Left ventricle myocardium superior (tissue), 1 donor: Measurements from ENCODE around the gene ZNF775. TPM values are rescaled to one million over a fixed set of nuclear protein-coding genes. Genes with fewer than 3 reads are reported as not detected.
A peak's percentile ranks its signal among the peaks of the same experiment; 100 is the strongest.

ENCODE experiments used
- ATAC-seq: fragments of 200-7000 bp; cut with Tn5 transposase; one replicate; pipeline ENCODE4 v1.9.1; 2020; ENCODE audit warnings: mild to moderate bottlenecking, moderate library complexity
- DNase-seq: peaks from one replicate; pipeline ENCODE4 v3.0.0-alpha.2; 2020
- intact Hi-C: fragments of 100-400 bp; cut with micrococcal nuclease; formaldehyde crosslinking; loops from one replicate; pipeline ENCODE4 v1.11.0; 2022
- total RNA-seq: library from RNA; stranded (reverse); fragmentation: NEBNext Ultra II Directional; extraction: Animal tissue kit (Norgen Biotek cat#: 25700); gene quantifications from one replicate; pipeline ENCODE4 v1.2.1, GENCODE V29; 2021
- donor health status: DM: no; HTN: yes; CAD: no; lungs with severe emphysema.

Gene ZNF775
- total RNA-seq, 1 donor from 2014 or later: 3.0 TPM

DNA sequence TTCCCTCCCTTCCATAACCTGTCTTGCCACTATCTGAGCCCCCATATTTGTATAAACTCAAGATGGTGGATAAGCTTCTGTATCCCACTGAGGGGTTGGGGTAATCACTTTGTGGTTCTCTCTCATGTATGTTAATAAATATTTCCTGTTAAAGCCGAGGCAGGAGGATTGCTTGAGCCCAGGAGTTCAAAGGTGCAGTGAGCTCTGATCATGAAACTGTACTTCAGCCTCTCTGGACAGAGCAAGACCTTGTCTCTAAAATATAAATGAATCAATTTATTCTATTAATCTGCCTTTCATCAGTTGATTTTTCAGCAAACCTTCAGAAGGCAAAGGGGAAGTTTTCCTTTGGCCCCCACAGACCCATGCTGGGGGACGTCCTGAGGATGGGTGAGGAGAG is 35.9 kb upstream of the ZNF775 start:
- no peak for DNase-seq
- ATAC-seq: no peak
- intact Hi-C loops: no loop called here

DNA sequence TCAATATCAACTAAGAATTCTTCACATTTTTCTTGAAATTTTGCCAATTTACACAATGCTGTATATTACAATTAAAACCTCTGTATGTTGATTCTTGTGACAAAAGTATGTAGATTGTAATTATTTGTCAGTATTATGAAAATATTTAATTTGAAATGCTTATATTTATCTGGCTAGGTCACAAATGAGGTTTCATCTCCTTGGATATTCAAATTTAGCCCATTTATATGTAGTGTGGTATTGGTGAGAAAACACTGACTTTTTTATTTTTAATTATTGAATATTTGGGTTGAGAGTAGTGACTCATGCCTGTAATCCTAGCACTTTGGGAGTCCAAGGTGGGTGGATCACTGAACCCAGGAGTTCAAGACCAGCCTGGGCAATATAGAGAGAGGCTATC is 34.8 kb upstream of the ZNF775 start:
- intact Hi-C loops: no loop called here
- ATAC-seq (no peak), DNase-seq (no peak)

DNA sequence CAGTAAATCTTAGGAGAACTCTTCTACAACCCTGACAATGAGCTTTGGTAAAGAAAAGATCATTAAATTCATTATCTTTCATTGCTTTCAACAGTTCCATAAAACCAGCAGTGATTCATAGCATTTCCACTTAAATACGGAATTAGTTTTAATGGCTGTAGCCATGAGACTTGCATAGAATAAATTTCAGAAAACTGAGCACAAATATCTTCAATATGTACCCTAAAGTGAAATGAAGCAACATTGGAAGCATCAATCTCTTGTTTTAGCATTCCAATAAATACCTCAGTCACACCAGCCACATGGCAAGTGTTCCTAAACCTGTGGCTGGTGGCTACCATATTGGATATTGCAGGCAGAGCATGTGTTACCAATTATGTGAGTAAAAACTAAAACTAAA is 34.1 kb upstream of the ZNF775 start:
- ATAC-seq (no peak), DNase-seq (no peak)
- intact Hi-C loops: no loop called here

DNA sequence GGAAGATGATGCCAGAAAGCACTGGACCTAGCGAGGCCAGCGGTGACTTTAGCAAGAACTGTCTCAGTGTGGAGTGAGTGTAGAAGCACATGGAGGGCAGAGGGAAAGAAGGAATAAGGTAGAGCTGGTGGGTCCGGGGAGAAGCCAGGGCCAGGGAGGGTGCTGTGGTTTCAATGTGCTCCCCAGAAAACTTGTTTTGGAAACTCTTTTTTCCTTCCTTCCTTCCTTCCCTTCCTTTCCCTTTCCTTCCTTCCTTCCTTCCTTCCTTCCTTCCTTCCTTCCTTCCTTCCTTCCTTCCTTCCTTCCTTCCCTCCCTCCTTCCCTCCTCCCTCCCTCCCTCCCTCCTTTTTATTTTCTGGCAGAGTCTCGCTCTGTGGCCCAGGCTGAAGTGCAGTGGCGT is 32.2 kb upstream of the ZNF775 start:
- intact Hi-C loops: no loop called here
- no peak for DNase-seq
- no peak for ATAC-seq

DNA sequence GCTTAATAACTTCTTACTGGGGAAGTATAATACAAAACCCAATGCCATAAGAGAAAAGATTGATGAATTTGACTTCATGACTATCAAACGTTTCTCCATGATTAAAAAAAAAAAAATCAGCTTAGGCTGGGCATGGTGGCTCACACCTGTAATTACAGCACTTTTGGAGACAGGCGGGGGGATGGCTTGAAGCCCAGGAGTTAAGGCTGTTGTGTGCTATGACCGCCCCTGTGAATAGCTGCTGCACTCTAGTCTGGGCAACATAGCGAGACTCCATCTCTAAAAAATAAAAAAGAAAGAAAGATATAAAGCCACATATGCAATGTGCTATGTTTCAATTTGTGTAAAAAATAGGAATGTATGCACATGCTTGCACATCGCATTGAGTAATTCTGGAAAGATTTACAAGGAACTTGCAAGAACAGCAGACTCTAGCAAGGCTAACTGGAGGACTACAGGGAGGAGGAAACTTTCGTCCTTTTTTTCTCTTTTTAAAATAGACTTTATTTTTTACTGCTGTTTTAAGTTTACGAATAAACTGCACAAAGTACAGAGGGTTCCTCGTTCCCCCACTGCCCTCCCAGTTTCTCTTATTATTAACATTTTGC is 27.4 kb upstream of the ZNF775 start:
- ATAC-seq (no peak), DNase-seq (no peak)
- intact Hi-C loops: no loop called here

DNA sequence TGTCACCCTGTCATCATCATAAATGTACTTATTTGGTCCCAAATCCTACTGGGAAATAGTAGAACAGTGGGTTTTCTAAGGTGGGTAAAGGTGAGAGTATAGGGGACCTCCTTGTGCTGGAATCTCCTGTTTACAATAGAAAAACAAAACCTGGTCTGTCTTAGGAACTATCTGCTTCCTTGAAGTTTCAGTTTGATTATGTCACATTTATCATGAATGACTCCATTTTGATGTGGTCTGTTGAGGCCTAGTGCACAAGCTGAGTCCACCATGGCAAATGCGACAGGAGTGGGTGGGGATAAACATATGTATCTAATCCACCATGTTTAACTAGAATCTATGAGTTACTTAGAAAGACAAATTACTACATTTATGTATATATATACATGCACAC is 23.5 kb upstream of the ZNF775 start:
- no peak for ATAC-seq
- DNase-seq: no peak

DNA sequence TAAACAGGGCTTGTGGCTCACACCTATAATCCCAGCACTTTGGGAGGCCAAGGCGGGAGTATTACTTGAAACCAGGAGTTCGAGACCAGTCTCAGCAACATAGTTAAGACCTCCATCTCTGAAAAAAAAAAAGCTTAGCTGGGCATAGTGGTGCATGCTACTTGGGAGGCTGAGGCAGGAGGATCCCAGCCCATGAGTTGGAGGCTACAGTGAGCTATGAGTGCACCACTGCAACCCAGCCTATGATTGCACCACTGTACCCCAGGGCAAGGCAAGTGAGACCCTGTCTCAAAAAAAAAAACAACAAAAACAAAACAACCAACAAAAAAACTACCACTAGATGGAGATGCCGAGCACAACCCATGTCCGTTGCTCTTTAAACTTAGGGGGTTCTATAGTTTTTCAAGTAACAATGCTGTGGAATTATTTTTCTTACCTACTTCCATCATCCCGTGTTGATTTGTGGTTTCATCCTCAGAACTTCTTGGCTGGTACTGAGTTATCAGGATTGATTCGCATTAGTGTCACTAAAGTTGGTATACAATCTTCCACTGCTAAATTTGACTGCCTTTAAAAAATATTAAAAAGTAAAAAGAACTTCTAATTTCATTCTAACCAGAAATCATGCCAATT is 22.7 kb upstream of the ZNF775 start:
- ATAC-seq: no peak
- intact Hi-C loops: no loop called here
- DNase-seq: no peak

More for the DNA sequence above, 23.5 kb upstream of the ZNF775 start:
- intact Hi-C loops: no loop called here

DNA sequence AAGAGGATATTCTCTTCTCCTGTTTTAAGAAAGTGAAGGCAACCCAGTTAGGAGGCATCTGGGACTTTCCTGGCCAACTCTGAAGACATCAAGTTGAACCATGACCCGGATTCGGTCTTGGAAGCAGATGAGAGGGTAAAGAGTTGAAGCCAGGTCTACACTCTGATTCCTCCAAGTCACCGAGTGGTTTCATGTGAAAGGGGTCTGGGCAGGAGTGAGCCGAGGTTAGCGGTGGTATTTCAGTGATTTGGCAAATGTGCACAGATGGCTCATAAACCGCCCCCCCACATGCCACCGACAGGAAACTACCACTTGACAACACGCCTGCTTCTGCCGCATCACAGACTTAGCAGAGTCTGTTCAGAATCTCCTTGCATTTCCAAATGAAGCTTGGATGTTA is 21.9 kb upstream of the ZNF775 start:
- DNase-seq (no peak), ATAC-seq (no peak)
- intact Hi-C loops: no loop called here

DNA sequence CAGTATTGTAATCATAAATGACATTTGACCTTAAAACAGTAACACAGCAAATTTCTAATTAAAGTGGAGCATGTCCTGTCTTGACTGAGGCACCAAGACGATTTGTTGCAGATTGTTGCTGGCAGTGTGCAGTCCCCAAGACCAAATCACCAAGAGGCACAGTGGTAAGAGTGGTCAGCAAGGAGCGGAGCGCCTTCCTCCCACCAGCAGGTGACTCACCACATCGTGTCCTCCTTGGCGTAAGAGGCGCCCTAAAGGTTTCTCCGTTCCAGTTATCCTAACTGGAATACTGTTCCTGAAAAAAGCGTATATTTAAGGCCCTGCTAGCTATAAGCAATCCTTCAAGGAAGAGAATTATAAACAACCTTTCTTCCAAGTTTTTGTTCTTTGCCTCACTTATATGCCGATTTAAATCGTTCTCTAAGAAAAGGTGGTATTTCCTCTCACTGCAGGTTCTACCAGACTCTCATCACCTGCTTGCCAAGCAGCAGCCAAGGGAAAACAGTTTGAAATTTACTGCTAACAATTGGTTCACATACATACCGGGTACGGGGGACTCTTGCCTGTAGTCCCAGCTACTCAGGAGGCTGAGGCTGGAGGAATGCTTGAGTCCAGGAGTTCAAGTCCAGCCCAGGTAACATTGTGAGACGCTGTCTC is 21.2 kb upstream of the ZNF775 start:
- DNase-seq (no peak), ATAC-seq (no peak)
- intact Hi-C loops: no loop called here

DNA sequence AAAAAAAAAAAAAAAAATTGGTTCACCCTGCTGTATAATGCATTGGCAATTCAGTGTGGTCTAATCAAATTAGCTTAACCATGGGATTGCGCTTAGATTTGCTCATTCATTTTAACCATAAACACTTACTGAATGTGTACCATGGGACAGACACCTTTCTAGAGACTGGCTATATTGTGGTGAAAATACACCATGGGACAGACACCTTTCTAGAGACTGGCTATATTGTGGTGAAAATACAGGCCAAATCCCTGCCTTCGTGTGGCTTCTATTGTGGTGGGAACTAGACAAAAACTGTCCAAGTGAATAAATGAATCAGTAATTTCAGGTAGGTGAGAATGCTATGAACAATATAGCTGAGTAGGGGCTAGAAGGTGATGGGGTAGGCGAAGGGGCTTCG is 20.7 kb upstream of the ZNF775 start:
- intact Hi-C loops: no loop called here
- no peak for ATAC-seq

DNA sequence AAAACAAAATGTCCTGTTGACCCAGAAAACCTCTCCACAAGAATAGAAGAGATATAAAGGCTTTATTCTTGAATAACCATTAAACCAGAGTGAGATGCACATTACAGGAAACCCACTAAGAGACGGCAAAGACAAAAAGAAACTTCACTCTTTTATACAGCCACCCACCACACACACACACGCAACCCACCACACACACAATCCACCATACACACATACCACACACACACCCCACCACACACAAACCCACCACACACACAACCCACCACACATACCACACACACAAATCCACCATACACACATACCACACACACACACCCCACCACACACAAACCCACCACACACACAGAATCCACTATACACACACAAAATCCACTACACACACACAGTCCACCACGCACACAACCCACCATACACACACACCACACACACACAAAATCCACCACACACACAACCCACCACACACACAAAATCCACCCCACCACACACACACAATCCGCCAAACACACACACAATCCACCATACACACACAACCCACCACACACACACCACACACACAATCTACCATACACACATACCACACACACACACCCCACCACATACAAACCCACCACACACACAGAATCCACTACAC is 20.0 kb upstream of the ZNF775 start:
- ATAC-seq (no peak), DNase-seq (no peak)
- intact Hi-C loops: no loop called here

More for the DNA sequence above, 20.7 kb upstream of the ZNF775 start:
- DNase-seq: no peak

DNA sequence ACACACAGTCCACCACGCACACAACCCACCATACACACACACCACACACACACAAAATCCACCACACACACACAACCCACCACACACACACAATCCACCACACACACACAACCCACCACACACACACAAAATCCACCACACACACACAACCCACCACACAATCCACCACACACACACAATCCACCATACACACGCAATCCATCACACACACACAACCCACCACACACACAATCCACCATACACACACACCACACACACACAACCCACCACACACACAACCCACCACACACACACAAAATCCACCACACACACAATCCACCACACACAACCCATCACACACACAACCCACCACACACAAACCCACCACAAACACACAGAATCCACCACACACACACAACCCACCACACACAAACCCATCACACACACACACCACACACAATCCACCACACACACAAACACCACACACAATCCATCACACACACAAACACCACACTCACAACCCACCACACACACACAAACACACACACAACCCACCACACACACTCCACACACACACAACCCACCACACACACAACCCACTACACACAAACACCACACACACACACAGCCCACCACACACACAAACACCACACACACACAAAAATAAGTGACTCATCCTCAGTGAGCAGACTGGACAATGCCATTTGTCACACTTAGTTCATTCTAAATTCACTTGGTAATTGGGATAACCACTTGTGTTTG is 19.3 kb upstream of the ZNF775 start:
- ATAC-seq (no peak), DNase-seq (no peak)
- intact Hi-C loops: no loop called here

DNA sequence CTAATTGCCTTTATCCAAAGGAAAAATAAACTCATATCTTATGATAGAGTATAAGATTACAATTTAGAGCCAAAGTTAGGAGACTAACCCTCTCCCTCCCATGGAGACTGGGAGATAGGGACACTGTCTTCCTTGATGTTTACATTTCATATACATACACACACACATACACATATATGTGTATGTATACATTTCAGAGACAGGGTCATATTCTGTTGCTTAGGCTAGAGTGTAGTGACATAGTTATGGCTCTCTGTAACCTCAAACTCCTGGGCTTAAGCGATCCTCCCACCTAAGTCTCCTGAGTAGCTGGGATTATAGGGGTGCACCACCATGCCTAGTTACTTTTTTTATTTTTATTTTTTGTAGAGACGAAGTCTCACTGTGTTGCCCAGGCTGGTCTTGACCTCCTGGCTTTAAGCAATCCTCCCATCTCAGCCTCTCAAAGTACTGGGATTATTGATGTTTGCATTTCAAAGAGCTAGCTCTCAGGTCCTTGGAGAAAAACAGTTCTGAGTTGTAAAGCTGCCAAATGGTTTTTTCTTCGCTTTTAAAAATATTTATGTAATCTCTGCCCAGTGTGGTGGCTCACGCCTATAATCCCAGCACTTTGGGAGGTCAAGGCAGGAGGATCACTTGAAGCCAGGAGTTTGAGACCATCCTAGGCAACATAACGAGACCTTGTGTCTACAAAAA is 18.6 kb upstream of the ZNF775 start:
- ATAC-seq (no peak), DNase-seq (no peak)
- intact Hi-C loops: no loop called here

DNA sequence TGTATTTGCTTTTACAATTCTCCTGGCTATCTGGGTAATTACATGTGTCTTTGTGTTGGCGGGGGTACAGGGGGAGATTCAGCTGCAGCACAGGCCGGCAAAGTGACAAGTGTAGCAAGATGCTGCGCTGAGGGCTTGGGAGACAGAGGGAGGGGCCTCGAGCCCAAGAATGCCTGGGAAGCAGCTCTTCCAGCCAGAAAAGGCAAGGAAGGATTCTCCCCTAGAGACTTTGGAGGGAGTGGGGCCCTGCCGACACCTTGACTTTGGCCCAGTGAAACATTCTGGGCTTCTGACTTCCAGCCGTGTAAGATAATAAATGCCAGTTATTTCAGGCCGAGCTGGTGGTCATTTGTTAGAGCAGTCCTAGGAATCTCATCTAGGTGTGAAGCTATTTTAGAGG is 17.7 kb upstream of the ZNF775 start:
- DNase-seq (no peak), ATAC-seq (no peak)
- intact Hi-C loops: no loop called here

DNA sequence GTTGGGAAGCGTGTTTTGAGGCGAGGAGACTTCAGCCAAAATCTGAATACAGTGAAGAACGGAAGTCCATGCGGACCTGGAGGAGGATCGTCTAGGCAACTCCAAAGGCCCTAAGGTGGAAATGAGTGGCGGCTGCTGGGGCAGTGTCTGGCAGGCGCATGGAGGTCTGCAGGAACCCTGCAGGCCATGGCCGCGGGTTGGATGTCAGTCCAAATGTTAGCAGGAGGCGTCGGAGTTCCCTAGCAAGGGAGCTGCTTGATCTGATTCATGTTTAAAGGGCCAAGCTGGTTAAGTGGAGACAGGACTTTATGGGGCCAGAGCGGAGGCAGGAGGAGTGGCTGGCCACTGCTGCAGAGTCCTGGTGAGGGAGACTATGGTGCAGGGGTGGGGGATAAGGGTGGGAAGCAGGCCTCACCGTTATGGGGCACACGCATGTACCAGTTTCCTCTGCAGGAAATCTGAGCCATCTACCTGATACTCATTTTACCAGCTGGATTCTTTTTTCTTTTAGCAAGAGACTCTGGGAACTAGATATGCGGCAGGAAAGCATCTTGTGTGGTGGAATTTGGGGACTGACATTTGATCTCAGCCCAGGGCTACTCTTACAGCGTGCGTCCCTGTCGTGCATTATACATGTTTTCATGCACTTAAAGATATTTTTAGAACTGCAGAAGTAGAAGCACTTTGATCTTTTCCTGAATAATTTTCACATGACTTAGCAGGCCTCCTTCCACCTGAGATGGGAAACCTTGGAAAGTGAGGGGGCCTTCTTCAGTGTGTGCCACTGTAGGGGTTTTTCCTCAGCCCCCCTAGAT is 17.1 kb upstream of the ZNF775 start:
- no peak for DNase-seq
- peak; percentile 24 for ATAC-seq
- intact Hi-C loops: no loop called here

DNA sequence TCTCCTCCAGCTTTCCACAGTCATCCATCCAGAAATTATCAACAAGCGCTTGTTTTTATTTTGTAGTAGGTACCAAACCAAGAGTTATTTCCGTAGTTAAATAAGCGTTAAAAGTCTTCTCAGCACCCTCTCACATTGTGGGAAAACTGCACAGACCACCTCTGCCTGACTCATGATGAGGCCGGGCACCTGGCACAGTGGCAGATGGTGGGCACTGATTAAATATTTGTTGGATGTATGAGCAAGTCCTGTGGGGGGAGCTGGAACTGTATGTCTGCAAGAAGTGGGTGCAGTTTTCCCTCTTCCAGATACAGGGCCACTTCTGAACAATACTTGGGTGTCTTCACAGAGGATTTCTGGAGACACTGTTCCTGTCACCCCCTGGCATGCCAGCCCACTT is 15.8 kb upstream of the ZNF775 start:
- no peak for DNase-seq
- no peak for ATAC-seq
- intact Hi-C loops: no loop called here

DNA sequence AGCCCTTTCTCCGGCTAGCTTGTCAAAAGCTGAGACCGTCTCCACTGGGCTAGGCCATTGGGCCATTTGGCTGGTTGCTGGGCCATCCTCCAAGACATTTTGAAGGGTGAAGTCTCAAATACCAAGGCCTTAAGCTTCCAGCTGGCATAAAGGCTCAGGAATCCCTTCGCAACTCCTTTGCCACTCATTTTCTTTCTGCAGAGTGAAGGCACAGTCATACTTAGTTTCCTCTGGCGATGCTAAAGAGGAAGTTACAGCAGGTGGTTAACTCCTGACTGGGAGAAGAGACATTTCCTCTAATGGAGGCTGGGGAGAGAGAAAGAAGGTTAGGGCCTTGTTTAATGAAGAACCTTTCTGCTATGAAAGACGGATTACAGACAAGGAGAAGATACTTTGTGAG is 15.3 kb upstream of the ZNF775 start:
- ATAC-seq (no peak), DNase-seq (no peak)
- intact Hi-C loops: no loop called here

DNA sequence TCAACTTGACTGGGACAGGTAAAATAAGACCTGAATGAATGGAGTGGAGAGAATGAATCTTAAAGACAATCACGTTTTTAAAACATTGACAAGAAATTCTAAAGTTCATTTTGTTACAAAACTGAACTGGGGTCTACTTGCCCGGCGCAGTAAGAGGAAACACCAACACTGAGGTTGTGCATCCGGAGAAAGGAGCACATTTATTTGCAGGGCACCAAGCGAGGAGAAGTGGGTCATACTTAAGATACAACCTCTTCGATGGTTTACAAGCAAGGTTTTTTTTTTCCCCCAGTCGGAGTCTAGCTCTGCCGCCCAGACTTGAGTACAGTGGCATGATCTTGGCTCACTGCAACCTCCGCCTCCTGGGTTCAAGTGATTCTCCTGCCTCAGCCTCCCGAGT is 13.9 kb upstream of the ZNF775 start:
- intact Hi-C loops: no loop called here
- no peak for DNase-seq
- no peak for ATAC-seq
